ENCODE results near the gene ATE1.

The ATE1 gene

GRCh38 chr10:121754666-121755065, 173.2 kb downstream of the ATE1 start:
- TF ChIP-seq ZFX (IDR thresholded peaks at IDR 0.05), result no peak
- no peak for TF ChIP-seq CTCF (conservative IDR thresholded peaks at IDR 0.05)
- H3K27ac ChIP-seq, result no peak overlapping the region

GRCh38 chr10:121753726-121754476, 173.9 kb downstream of the ATE1 start:
- peak; percentile 79 for TF ChIP-seq CTCF (conservative IDR thresholded peaks at IDR 0.05)
- TF ChIP-seq ZFX (IDR thresholded peaks at IDR 0.05), result no peak
- H3K27ac ChIP-seq, result no peak overlapping the region

- no peak for TF ChIP-seq ZFX (IDR thresholded peaks at IDR 0.05)
- no peak for TF ChIP-seq CTCF (conservative IDR thresholded peaks at IDR 0.05)
- H3K27ac ChIP-seq, result no peak overlapping the region
Observed at GRCh38 chr10:121751191-121751760, 176.6 kb downstream of the ATE1 start.

GRCh38 chr10:121747163-121747775, 180.6 kb downstream of the ATE1 start:
- TF ChIP-seq CTCF (conservative IDR thresholded peaks at IDR 0.05), result no peak
- no peak for TF ChIP-seq ZFX (IDR thresholded peaks at IDR 0.05)
- no peak overlapping the region for H3K27ac ChIP-seq

GRCh38 chr10:121741248-121741792, 186.5 kb downstream of the ATE1 start:
- H3K27ac ChIP-seq, result no peak overlapping the region
- TF ChIP-seq ZFX (IDR thresholded peaks at IDR 0.05), result no peak

- TF ChIP-seq ZFX (IDR thresholded peaks at IDR 0.05) (no peak), CTCF (conservative IDR thresholded peaks at IDR 0.05) (no peak)
- H3K27ac ChIP-seq, result no peak overlapping the region
Observed at GRCh38 chr10:121740069-121740468, 187.8 kb downstream of the ATE1 start.

- TF ChIP-seq CTCF (conservative IDR thresholded peaks at IDR 0.05) (no peak), ZFX (IDR thresholded peaks at IDR 0.05) (no peak)
- H3K27ac ChIP-seq, result no peak overlapping the region
Observed at GRCh38 chr10:121739114-121739513, 188.7 kb downstream of the ATE1 start.
